T-helper 2 cell treated with Interferon-gamma antibody and Interleukin-4, amounts not matched to agents 5 μg/mL and 100 μg/mL, for 36 hours (primary cell): ENCODE data around the gene CACUL1.
"Not testable (repeated sequence)": the region's sequence is repeated elsewhere in the genome, so short reads cannot be mapped to it uniquely, and the experiment has no call there.

Experiments
- DNase-seq: peaks from one replicate; pipeline ENCODE4 v3.0.0; 2021; ENCODE audit warnings: low spot score
- H3K27ac Mint-ChIP-seq: one replicate; pipeline ENCODE4 v1.8.0; 2021; ENCODE audit warnings: mild to moderate bottlenecking, mixed read lengths
- H3K27me3 Mint-ChIP-seq: one replicate; pipeline ENCODE4 v1.8.0; 2021; ENCODE audit warnings: low read depth, mixed read lengths
- H3K36me3 Mint-ChIP-seq: one replicate; pipeline ENCODE4 v1.8.0; 2021; ENCODE audit warnings: low read depth, mixed read lengths
- H3K4me1 Mint-ChIP-seq: one replicate; pipeline ENCODE4 v1.8.0; 2021; ENCODE audit warnings: low read depth, mixed read lengths
- H3K4me3 Mint-ChIP-seq: one replicate; pipeline ENCODE4 v1.8.0; 2022; ENCODE audit warnings: mild to moderate bottlenecking, moderate library complexity, mixed read lengths
- H3K9me3 Mint-ChIP-seq: one replicate; pipeline ENCODE4 v1.8.0; 2021; ENCODE audit warnings: mixed read lengths

Gene CACUL1

GRCh38 chr10:118754556-118755423 is at the start of gene CACUL1:
TSS of gene CACUL1 (minus strand) at chr10:118754970. CDS start at chr10:118754762, 208 bp downstream.
- Mint-ChIP-seq H3K27me3 (peaks cover 17% of the 10 kb centered on the region), H3K9me3 (no peaks in the 10 kb centered on the region), H3K4me1 (peaks cover 16% of the 10 kb centered on the region), H3K36me3 (peaks cover 3% of the 10 kb centered on the region), H3K27ac (peak within 1 kb of the TSS; percentile 77), H3K4me3 (peak within 1 kb of the TSS; percentile 93)
- peak; percentile 100 for DNase-seq

GRCh38 chr10:118804262-118804773 is 49.5 kb upstream of the CACUL1 start:
- Mint-ChIP-seq H3K4me1 (no peaks in the 10 kb centered on the region), H3K9me3 (no peaks in the 10 kb centered on the region), H3K36me3 (no peaks in the 10 kb centered on the region), H3K4me3 (no peak overlapping the region), H3K27me3 (peaks cover 8% of the 10 kb centered on the region), H3K27ac (no peak overlapping the region)
- no peak for DNase-seq

GRCh38 chr10:118802126-118802793 is 47.5 kb upstream of the CACUL1 start:
- Mint-ChIP-seq H3K9me3 (no peaks in the 10 kb centered on the region), H3K27ac (no peak overlapping the region), H3K27me3 (peaks cover 8% of the 10 kb centered on the region), H3K4me3 (no peak overlapping the region), H3K4me1 (no peaks in the 10 kb centered on the region), H3K36me3 (no peaks in the 10 kb centered on the region)
- DNase-seq: no peak

GRCh38 chr10:118800920-118801319 is 46.1 kb upstream of the CACUL1 start:
- Mint-ChIP-seq H3K27ac (no peak overlapping the region), H3K4me1 (no peaks in the 10 kb centered on the region), H3K27me3 (peaks cover 13% of the 10 kb centered on the region), H3K36me3 (no peaks in the 10 kb centered on the region), H3K4me3 (no peak overlapping the region), H3K9me3 (peaks cover 1% of the 10 kb centered on the region)
- DNase-seq: no peak

- DNase-seq: no peak
- Mint-ChIP-seq H3K9me3 (peaks cover 7% of the 10 kb centered on the region), H3K4me1 (no peaks in the 10 kb centered on the region), H3K27me3 (peaks cover 13% of the 10 kb centered on the region), H3K36me3 (no peaks in the 10 kb centered on the region), H3K27ac (no peak overlapping the region), H3K4me3 (no peak overlapping the region)
These were observed 45.0 kb upstream of the CACUL1 start for GRCh38 chr10:118799777-118800176.

- Mint-ChIP-seq H3K36me3 (no peaks in the 10 kb centered on the region), H3K9me3 (peaks cover 7% of the 10 kb centered on the region), H3K4me1 (no peaks in the 10 kb centered on the region), H3K27me3 (peaks cover 13% of the 10 kb centered on the region), H3K27ac (no peak overlapping the region), H3K4me3 (no peak overlapping the region)
- DNase-seq: no peak
These were observed 43.5 kb upstream of the CACUL1 start for GRCh38 chr10:118798231-118798662.

- not testable (repeated sequence) for H3K4me3 Mint-ChIP-seq, H3K27ac Mint-ChIP-seq, H3K4me1 Mint-ChIP-seq, H3K27me3 Mint-ChIP-seq, H3K36me3 Mint-ChIP-seq, H3K9me3 Mint-ChIP-seq, DNase-seq
These were observed 40.2 kb upstream of the CACUL1 start for GRCh38 chr10:118794971-118795370.

- H3K4me3 Mint-ChIP-seq: no peak overlapping the region
- H3K4me1 Mint-ChIP-seq: no peaks in the 10 kb centered on the region
- H3K9me3 Mint-ChIP-seq: peaks cover 7% of the 10 kb centered on the region
- no peaks in the 10 kb centered on the region for H3K36me3 Mint-ChIP-seq
- no peak overlapping the region for H3K27ac Mint-ChIP-seq
- peaks cover 5% of the 10 kb centered on the region for H3K27me3 Mint-ChIP-seq
- DNase-seq: no peak
These were observed 38.8 kb upstream of the CACUL1 start for GRCh38 chr10:118793545-118793944.

- Mint-ChIP-seq H3K27ac (no peak overlapping the region), H3K4me1 (no peaks in the 10 kb centered on the region), H3K27me3 (peaks cover 12% of the 10 kb centered on the region), H3K4me3 (no peak overlapping the region), H3K36me3 (no peaks in the 10 kb centered on the region), H3K9me3 (peaks cover 7% of the 10 kb centered on the region)
- no peak for DNase-seq
These were observed 37.8 kb upstream of the CACUL1 start for GRCh38 chr10:118792526-118792925.

GRCh38 chr10:118790058-118790457 is 35.3 kb upstream of the CACUL1 start:
- H3K27ac Mint-ChIP-seq: no peak overlapping the region
- H3K4me1 Mint-ChIP-seq: no peaks in the 10 kb centered on the region
- no peaks in the 10 kb centered on the region for H3K9me3 Mint-ChIP-seq
- H3K27me3 Mint-ChIP-seq: peaks cover 6% of the 10 kb centered on the region
- H3K36me3 Mint-ChIP-seq: no peaks in the 10 kb centered on the region
- H3K4me3 Mint-ChIP-seq: no peak overlapping the region
- DNase-seq: no peak

- Mint-ChIP-seq H3K4me3 (no peak overlapping the region), H3K36me3 (no peaks in the 10 kb centered on the region), H3K9me3 (no peaks in the 10 kb centered on the region), H3K27ac (no peak overlapping the region), H3K27me3 (peaks cover 6% of the 10 kb centered on the region), H3K4me1 (no peaks in the 10 kb centered on the region)
- no peak for DNase-seq
These were observed 30.8 kb upstream of the CACUL1 start for GRCh38 chr10:118785551-118785950.

- Mint-ChIP-seq H3K36me3 (no peaks in the 10 kb centered on the region), H3K27ac (no peak overlapping the region), H3K27me3 (peaks cover 6% of the 10 kb centered on the region), H3K9me3 (no peaks in the 10 kb centered on the region), H3K4me1 (no peaks in the 10 kb centered on the region), H3K4me3 (no peak overlapping the region)
- DNase-seq: no peak
These were observed 29.2 kb upstream of the CACUL1 start for GRCh38 chr10:118783776-118784545.

- not testable (repeated sequence) for DNase-seq, H3K4me3 Mint-ChIP-seq, H3K4me1 Mint-ChIP-seq, H3K36me3 Mint-ChIP-seq, H3K27ac Mint-ChIP-seq, H3K9me3 Mint-ChIP-seq, H3K27me3 Mint-ChIP-seq
These were observed 28.2 kb upstream of the CACUL1 start for GRCh38 chr10:118782916-118783465.
